GM12865 (cell line): ENCODE data around the gene TTLL4.

Experiments used
- DNase-seq: peaks from one replicate; pipeline ENCODE4 v3.0.0; 2010; ENCODE audit warnings: low read depth
- H3K4me3 ChIP-seq: 2 replicates; pipeline ENCODE4 v1.5.1; 2011; ENCODE audit warnings: mild to moderate bottlenecking, low read depth, low read length, control low read depth
- CTCF ChIP-seq: IDR thresholded peaks from 2 replicates; pipeline ENCODE4 v1.5.1; 2011; ENCODE audit warnings: low read length, control low read depth, low read depth, inconsistent platforms; ENCODE audit not compliant: insufficient read depth; ENCODE audit errors: missing control alignments

The TTLL4 gene

GRCh38 chr2:218748741-218749441 lies 38.3 kb downstream of the TTLL4 start:
- no peak for TF ChIP-seq CTCF
- H3K4me3 ChIP-seq, result no peak overlapping the region
- no peak for DNase-seq

- no peak for DNase-seq
- H3K4me3 ChIP-seq, result no peak overlapping the region
- TF ChIP-seq CTCF, result no peak
These were observed 43.6 kb downstream of the TTLL4 start for GRCh38 chr2:218754201-218754600.

GRCh38 chr2:218754781-218755180 lies 44.1 kb downstream of the TTLL4 start:
- H3K4me3 ChIP-seq, result no peak overlapping the region
- TF ChIP-seq CTCF, result no peak
- no peak for DNase-seq

- no peak for TF ChIP-seq CTCF
- no peak for DNase-seq
These were observed 44.5 kb downstream of the TTLL4 start for GRCh38 chr2:218755198-218755566.

GRCh38 chr2:218755567-218756404 lies 45.2 kb downstream of the TTLL4 start:
- TF ChIP-seq CTCF, result no peak
- no peak for DNase-seq
- H3K4me3 ChIP-seq, result no peak overlapping the region

More at GRCh38 chr2:218755198-218755566, 44.5 kb downstream of the TTLL4 start:
- no peak overlapping the region for H3K4me3 ChIP-seq

GRCh38 chr2:218756599-218757377 lies 46.2 kb downstream of the TTLL4 start:
- no peak overlapping the region for H3K4me3 ChIP-seq
- TF ChIP-seq CTCF, result no peak
- DNase-seq, result no peak
